ENCODE measurements around the gene MPV17L2. TPM values are rescaled to one million over a fixed set of nuclear protein-coding genes. Genes with fewer than 3 reads are reported as not detected.

Gene MPV17L2
- total RNA-seq, 2 donors from 2014 or later: 20.9 to 21.8 TPM

DNA sequence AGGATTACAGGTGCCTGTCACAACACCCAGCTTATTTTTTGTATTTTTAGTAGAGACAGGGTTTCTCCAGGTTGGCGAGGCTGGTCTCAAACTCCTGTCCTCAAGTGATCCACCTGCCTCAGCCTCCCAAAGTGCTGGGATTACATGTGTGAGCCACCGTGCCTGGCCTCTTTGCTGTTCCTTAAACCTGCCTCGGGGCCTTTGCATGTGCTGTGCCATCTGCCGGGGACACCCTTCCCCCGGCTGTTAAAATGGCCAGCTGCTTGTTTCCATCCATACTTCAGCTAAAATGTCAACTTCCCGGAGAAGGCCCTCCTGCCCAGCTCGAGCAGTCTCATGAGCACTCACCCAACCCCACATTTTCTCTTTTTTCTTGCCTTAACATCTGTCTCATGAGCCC lies 52.3 kb downstream of the MPV17L2 start:
- Histone ChIP-seq H3K27ac (ENCODE audit: low read depth, low read length) (no peak overlapping the region), H3K9ac (ENCODE audit: extremely low read depth, low read length, poor library complexity, severe bottlenecking) (no peak overlapping the region), H3K4me1 (ENCODE audit: control insufficient read depth, insufficient read depth, low read length) (peaks cover 8% of the 10 kb centered on the region), H3K36me3 (ENCODE audit: control insufficient read depth, insufficient read depth, low read length) (no peaks in the 10 kb centered on the region), H3K9me3 (ENCODE audit: control insufficient read depth, low read length) (no peaks in the 10 kb centered on the region), H3K27me3 (ENCODE audit: control insufficient read depth, insufficient read depth, low read length, poor library complexity, severe bottlenecking) (no peaks in the 10 kb centered on the region), H3K4me3 (ENCODE audit: low read length) (no peak overlapping the region)
- Mint-ChIP-seq H3K4me1 (peaks cover 10% of the 10 kb centered on the region), H3K27ac (no peak overlapping the region), H3K36me3 (ENCODE audit: low read depth) (no peaks in the 10 kb centered on the region), H3K9me3 (no peaks in the 10 kb centered on the region), H3K4me3 (no peak overlapping the region), H3K27me3 (ENCODE audit: insufficient read depth) (peaks cover 7% of the 10 kb centered on the region)
- 74 to 81% methylated on average over 6 to 7 of the region's 7 CpGs for WGBS, 2 experiments (ENCODE audit: insufficient coverage in 1 of 2, insufficient read length in 1 of 2)
- TF ChIP-seq, protein P1, sequence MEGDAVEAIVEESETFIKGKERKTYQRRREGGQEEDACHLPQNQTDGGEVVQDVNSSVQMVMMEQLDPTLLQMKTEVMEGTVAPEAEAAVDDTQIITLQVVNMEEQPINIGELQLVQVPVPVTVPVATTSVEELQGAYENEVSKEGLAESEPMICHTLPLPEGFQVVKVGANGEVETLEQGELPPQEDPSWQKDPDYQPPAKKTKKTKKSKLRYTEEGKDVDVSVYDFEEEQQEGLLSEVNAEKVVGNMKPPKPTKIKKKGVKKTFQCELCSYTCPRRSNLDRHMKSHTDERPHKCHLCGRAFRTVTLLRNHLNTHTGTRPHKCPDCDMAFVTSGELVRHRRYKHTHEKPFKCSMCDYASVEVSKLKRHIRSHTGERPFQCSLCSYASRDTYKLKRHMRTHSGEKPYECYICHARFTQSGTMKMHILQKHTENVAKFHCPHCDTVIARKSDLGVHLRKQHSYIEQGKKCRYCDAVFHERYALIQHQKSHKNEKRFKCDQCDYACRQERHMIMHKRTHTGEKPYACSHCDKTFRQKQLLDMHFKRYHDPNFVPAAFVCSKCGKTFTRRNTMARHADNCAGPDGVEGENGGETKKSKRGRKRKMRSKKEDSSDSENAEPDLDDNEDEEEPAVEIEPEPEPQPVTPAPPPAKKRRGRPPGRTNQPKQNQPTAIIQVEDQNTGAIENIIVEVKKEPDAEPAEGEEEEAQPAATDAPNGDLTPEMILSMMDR (conservative IDR thresholded peaks at IDR 0.05): no peak
- DNase-seq: no peak

Other genes with a start within 250 kb of the MPV17L2 start
- gene KCNN1, start 226.1 kb upstream of the MPV17L2 start, total RNA-seq: 1 to 10 TPM; 5.8 to 8.2 TPM
- gene ARRDC2, start 185.0 kb upstream of the MPV17L2 start, total RNA-seq: 1 to 10 TPM; 6.8 to 7.0 TPM
- not detected for gene IL12RB1, start 106.3 kb upstream of the MPV17L2 start, total RNA-seq
- 10 to 100 TPM; 13.0 to 15.1 TPM for gene MAST3, start 95.4 kb upstream of the MPV17L2 start, total RNA-seq
- 10 to 100 TPM; 52.9 to 58.8 TPM for gene PIK3R2, start 40.1 kb upstream of the MPV17L2 start, total RNA-seq
- gene IFI30, start 19.4 kb upstream of the MPV17L2 start, total RNA-seq: 10 to 100 TPM; 10.6 to 11.0 TPM
- 1 to 10 TPM; 3.6 to 3.9 TPM for gene RAB3A, start 10.8 kb downstream of the MPV17L2 start, total RNA-seq
- 1 to 10 TPM; 1.1 to 2.4 TPM for gene PDE4C, start 33.2 kb downstream of the MPV17L2 start, total RNA-seq
- gene IQCN, start 81.2 kb downstream of the MPV17L2 start, total RNA-seq: 1 to 10 TPM; 2.4 to 3.3 TPM
- 100 to 1,000 TPM; 112 to 148 TPM for gene JUND, start 88.4 kb downstream of the MPV17L2 start, total RNA-seq
- gene LSM4, start 129.9 kb downstream of the MPV17L2 start, total RNA-seq: 100 to 1,000 TPM; 252 to 276 TPM
- 1 to 10 TPM; 7.7 to 9.0 TPM for gene PGPEP1, start 147.4 kb downstream of the MPV17L2 start, total RNA-seq
- gene GDF15, start 192.9 kb downstream of the MPV17L2 start, total RNA-seq: 1 to 10 TPM in 1 of 2 donors, under 1 TPM in 1; 0.90 to 2.2 TPM
- gene LRRC25, start 204.4 kb downstream of the MPV17L2 start, total RNA-seq: not detected
- gene SSBP4, start 226.2 kb downstream of the MPV17L2 start, total RNA-seq: 10 to 100 TPM; 35.9 to 43.5 TPM
- 100 to 1,000 TPM; 156 to 212 TPM for gene ISYNA1, start 244.9 kb downstream of the MPV17L2 start, total RNA-seq

All from endodermal cell (in vitro differentiated cells).